NB4 (cell line): ENCODE data around the gene STXBP4.

Source experiments
- DNase-seq: peaks from one replicate; pipeline ENCODE4 v3.0.0; 2010; ENCODE audit warnings: low read depth
- H3K4me3 ChIP-seq: one replicate; pipeline ENCODE4 v1.5.1; 2011; ENCODE audit warnings: mild to moderate bottlenecking, low read depth, low read length, moderate library complexity
- MAX ChIP-seq: IDR thresholded peaks from 2 replicates; pipeline ENCODE4 v1.6.1; 2011; ENCODE audit warnings: low read depth, low read length
- MYC ChIP-seq: IDR thresholded peaks from 2 replicates; pipeline ENCODE4 v1.6.1; 2011; ENCODE audit warnings: low read depth, low read length
- POLR2A ChIP-seq: IDR thresholded peaks from 2 replicates; pipeline ENCODE4 v1.6.1; 2011; ENCODE audit warnings: mild to moderate bottlenecking; ENCODE audit not compliant: insufficient read length; ENCODE audit errors: extremely low read depth
- TF ChIP-seq, protein P1 (sequence below): IDR thresholded peaks from one replicate; pipeline ENCODE4 v1.5.1; 2012; ENCODE audit warnings: low read depth, low read length

Gene STXBP4

GRCh38 chr17:55023626-55024025 lies 55.1 kb downstream of the STXBP4 start:
- no peak overlapping the region for H3K4me3 ChIP-seq
- no peak for TF ChIP-seq MAX
- TF ChIP-seq, protein P1, sequence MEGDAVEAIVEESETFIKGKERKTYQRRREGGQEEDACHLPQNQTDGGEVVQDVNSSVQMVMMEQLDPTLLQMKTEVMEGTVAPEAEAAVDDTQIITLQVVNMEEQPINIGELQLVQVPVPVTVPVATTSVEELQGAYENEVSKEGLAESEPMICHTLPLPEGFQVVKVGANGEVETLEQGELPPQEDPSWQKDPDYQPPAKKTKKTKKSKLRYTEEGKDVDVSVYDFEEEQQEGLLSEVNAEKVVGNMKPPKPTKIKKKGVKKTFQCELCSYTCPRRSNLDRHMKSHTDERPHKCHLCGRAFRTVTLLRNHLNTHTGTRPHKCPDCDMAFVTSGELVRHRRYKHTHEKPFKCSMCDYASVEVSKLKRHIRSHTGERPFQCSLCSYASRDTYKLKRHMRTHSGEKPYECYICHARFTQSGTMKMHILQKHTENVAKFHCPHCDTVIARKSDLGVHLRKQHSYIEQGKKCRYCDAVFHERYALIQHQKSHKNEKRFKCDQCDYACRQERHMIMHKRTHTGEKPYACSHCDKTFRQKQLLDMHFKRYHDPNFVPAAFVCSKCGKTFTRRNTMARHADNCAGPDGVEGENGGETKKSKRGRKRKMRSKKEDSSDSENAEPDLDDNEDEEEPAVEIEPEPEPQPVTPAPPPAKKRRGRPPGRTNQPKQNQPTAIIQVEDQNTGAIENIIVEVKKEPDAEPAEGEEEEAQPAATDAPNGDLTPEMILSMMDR, result no peak
- no peak for TF ChIP-seq POLR2A
- TF ChIP-seq MYC, result no peak
- DNase-seq, result no peak

- TF ChIP-seq POLR2A (no peak), MAX (no peak), MYC (no peak)
- TF ChIP-seq, protein P1, result no peak
- no peak overlapping the region for H3K4me3 ChIP-seq
- no peak for DNase-seq
These were observed 69.3 kb downstream of the STXBP4 start for GRCh38 chr17:55037828-55038227.

DNA sequence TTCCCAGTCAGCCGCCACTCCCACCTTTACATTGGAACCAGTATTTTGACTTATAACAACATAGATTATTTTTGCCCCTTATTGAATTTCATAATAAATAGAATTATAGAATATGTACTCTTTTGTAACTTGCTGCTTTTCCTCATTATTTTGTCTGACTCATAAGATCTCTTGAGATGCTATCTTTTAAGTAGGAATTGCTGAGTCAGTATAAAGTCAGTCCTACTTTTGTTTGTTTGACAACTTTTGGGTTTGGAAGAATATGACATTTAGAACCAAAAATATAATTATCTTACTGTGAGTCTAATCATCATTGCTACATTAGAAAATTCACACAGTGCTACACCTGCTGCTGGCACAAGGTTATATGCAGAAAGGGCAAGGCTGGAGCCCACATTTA lies 69.7 kb downstream of the STXBP4 start:
- TF ChIP-seq MAX, result no peak
- TF ChIP-seq, protein P1, result no peak
- no peak for TF ChIP-seq MYC

DNA sequence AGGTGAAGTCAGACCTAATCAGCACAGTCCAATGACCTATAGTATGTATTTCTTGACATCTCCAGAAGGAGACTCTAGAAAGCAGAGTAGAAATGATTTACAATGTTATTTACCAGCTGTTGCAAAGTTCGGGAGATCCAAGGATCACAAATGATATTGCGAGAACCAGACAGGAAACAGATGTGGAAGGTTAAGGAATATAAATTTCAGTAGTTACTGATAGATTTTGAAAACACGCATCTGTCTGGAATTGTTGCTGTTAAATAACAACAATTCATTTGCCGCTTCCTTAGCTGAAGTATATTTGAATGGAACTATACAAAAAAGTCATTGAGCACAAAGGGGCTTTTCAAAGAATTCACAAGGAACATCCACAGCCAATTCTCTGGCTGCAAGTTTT lies 72.0 kb downstream of the STXBP4 start:
- TF ChIP-seq, protein P1, result no peak
- TF ChIP-seq MYC (no peak), POLR2A (no peak), MAX (no peak)
- no peak for DNase-seq
- H3K4me3 ChIP-seq, result no peak overlapping the region

More for the DNA sequence above, 69.7 kb downstream of the STXBP4 start:
- H3K4me3 ChIP-seq, result no peak overlapping the region
- no peak for DNase-seq

DNA sequence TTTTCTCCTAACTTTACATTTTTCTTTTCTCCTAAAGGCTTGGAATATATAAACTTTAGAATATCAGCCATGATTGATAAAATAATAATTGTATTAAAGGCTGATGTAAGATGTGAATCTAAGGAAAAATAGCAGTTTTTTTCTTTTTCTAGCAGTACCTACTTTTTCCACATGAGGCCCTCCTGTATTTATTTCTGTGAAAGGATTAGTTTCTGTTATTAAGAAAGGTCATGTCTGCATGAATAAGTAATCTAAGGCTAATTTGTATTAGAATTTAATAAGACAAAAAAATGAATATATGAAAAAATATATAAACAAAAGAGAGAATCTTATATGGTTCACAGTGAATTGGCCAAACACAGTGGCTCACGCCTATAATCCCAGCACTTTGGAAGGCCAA lies 85.3 kb downstream of the STXBP4 start:
- no peak for DNase-seq
- H3K4me3 ChIP-seq, result no peak overlapping the region
- TF ChIP-seq MAX (no peak), POLR2A (no peak), MYC (no peak)
- TF ChIP-seq, protein P1, result no peak

DNA sequence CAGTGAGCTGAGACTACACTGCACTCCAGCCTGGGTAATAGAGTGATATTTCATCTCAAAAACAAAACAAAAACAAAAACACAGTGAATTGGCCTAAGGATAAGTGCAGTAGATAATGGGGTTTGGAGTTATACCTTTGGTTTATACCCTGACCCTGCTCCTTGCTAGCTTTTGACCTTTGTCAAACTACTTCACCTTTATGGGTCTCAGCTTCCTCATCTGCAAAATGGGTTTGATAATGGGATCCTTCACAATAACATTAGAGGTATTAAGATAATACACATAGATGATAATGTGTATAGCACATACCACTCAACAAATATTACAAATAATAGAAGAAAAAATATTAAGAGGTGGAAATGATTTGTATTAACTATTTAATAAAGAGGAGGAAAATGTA lies 85.9 kb downstream of the STXBP4 start:
- no peak overlapping the region for H3K4me3 ChIP-seq
- DNase-seq, result no peak
- TF ChIP-seq, protein P1, result no peak
- TF ChIP-seq MAX, result no peak
- no peak for TF ChIP-seq POLR2A
- TF ChIP-seq MYC, result no peak
